Keratinocyte (primary cell): ENCODE results near the gene IRF4. TPM values are rescaled to one million over a fixed set of nuclear protein-coding genes. Genes with fewer than 3 reads are reported as not detected.

Experiments
- DNase-seq: peaks from one replicate; pipeline ENCODE4 v3.0.0-alpha.2; 2011; ENCODE audit warnings: low read depth, missing footprints, low spot score
- FAIRE-seq: peaks from 2 replicates; lab custom pipeline; 2011; peaks lifted over from hg19 to GRCh38; lab: Jason Lieb, UNC
- H2AFZ ChIP-seq: 2 replicates; pipeline ENCODE4 v1.6.0; 2012; ENCODE audit warnings: low read length, control low read depth, inconsistent platforms; ENCODE audit not compliant: control insufficient read depth
- H3K27ac ChIP-seq: 2 replicates; pipeline ENCODE4 v1.5.1; 2011; ENCODE audit warnings: low read length; ENCODE audit not compliant: control insufficient read depth, insufficient read depth
- H3K27me3 ChIP-seq: 3 replicates; pipeline ENCODE4 v1.6.0; 2011; ENCODE audit warnings: low read length; ENCODE audit not compliant: control insufficient read depth, insufficient read depth; ENCODE audit errors: extremely low read depth
- H3K36me3 ChIP-seq, 2 experiments: 2 replicates in 1 of 2; 3 replicates in 1 of 2; pipeline ENCODE4 v1.5.1; 2011; ENCODE audit warnings: low read length in 2 of 2, mild to moderate bottlenecking in 1 of 2; ENCODE audit not compliant: control insufficient read depth in 2 of 2, insufficient read depth in 2 of 2; ENCODE audit errors: extremely low read depth in 1 of 2
- H3K4me1 ChIP-seq: 3 replicates; pipeline ENCODE4 v1.5.1; 2011; ENCODE audit warnings: low read length; ENCODE audit not compliant: control insufficient read depth, insufficient read depth; ENCODE audit errors: extremely low read depth
- H3K4me2 ChIP-seq: 3 replicates; pipeline ENCODE4 v1.6.0; 2011; ENCODE audit warnings: low read depth, low read length; ENCODE audit not compliant: control insufficient read depth, insufficient read depth; ENCODE audit errors: extremely low read depth
- H3K4me3 ChIP-seq, 3 experiments: fragments of 200-600 bp in 1 of 3; sonication (generic) in 1 of 3; 2 replicates in 2 of 3; 3 replicates in 1 of 3; pipeline ENCODE4 v1.5.1; 2011 to 2016; ENCODE audit warnings: low read length in 3 of 3, mild to moderate bottlenecking in 3 of 3, control low read depth in 2 of 3, inconsistent platforms in 1 of 3, low read depth in 1 of 3, mixed read lengths in 1 of 3, mixed run types in 1 of 3, moderate library complexity in 1 of 3; ENCODE audit not compliant: control insufficient read depth in 2 of 3, insufficient read depth in 2 of 3; ENCODE audit errors: extremely low read depth in 1 of 3
- H3K79me2 ChIP-seq: 2 replicates; pipeline ENCODE4 v1.6.0; 2012; ENCODE audit warnings: low read length; ENCODE audit not compliant: control insufficient read depth, insufficient read depth
- H3K9ac ChIP-seq: 3 replicates; pipeline ENCODE4 v1.6.0; 2011; ENCODE audit warnings: low read length; ENCODE audit not compliant: control insufficient read depth, insufficient read depth; ENCODE audit errors: extremely low read depth
- H3K9me1 ChIP-seq: 3 replicates; pipeline ENCODE4 v1.6.0; 2011; ENCODE audit warnings: low read length; ENCODE audit not compliant: control insufficient read depth, insufficient read depth; ENCODE audit errors: extremely low read depth
- H3K9me3 ChIP-seq: 2 replicates; pipeline ENCODE4 v1.5.1; 2012; ENCODE audit warnings: low read depth, low read length; ENCODE audit not compliant: control insufficient read depth
- H4K20me1 ChIP-seq: 3 replicates; pipeline ENCODE4 v1.6.0; 2011; ENCODE audit warnings: low read length; ENCODE audit not compliant: control insufficient read depth, insufficient read depth; ENCODE audit errors: extremely low read depth
- EZH2 ChIP-seq: IDR thresholded peaks from one replicate; pipeline ENCODE4 v1.6.1; 2012; ENCODE audit warnings: inconsistent platforms, mild to moderate bottlenecking, low read length, moderate library complexity
- dilution Hi-C: fragments of 300-500 bp; cut with MboI; formaldehyde crosslinking; loops from one replicate; pipeline ENCODE4 v1.7.0; 2020; ENCODE audit warnings: low sequenced_read_pairs; ENCODE audit not compliant: extremely low pct_ligation_motif_present
- polyA plus RNA-seq, 5 experiments: library from polyadenylated mRNA; depleted of rRNA in 3 of 5; stranded (reverse) in 3 of 5; stranded (forward) in 1 of 5; unstranded in 1 of 5; fragments of >200 nt; gene quantifications; 1 replicate in 1 of 5; 2 replicates in 3 of 5; 3 replicates in 1 of 5; pipeline versions ENCODE4 v1.2.1 to v1.2.3, GENCODE V29; 2011 to 2012; ENCODE audit warnings: missing spikeins in 2 of 5, low read depth in 1 of 5, low replicate concordance in 1 of 5
- TF ChIP-seq, protein P1 (sequence below), 3 experiments: IDR thresholded peaks in 1 of 3; conservative IDR thresholded peaks in 1 of 3; optimal IDR thresholded peaks in 1 of 3; 2 replicates in 2 of 3; 3 replicates in 1 of 3; pipeline versions ENCODE3 to v1.5.1; 2011; ENCODE audit warnings: low read length in 3 of 3, mild to moderate bottlenecking in 3 of 3, moderate library complexity in 2 of 3, control low read depth in 1 of 3, inconsistent platforms in 1 of 3; ENCODE audit not compliant: insufficient read depth in 2 of 3; ENCODE audit errors: extremely low read depth in 1 of 3

IRF4 gene
- polyA plus RNA-seq, 1 donor (not counting 4 experiments of a cell fraction or from before 2014, with no cell fraction given) = 0.12 TPM

DNA sequence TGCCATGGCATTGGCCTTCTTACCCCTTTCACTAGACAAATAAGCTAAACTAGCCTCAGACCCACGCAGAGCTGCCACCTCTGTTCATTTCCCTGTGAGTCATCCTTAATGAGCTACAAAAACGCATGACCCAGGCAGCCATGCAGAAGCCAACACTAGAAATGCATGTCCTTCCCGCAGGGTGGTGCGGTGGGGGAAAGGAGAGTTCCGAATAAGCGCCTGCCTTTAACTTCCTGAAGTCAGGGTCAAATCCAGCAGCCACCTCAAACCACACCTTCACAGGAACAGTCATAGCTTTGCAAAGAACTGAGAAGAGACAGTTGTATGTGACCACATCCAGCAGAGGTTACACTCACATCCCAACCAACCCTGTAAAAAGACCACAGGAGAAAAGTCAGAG lies 40.4 kb downstream of the IRF4 start:
- Histone ChIP-seq H3K9me3 (no peaks in the 10 kb centered on the region), H3K9ac (no peak overlapping the region), H4K20me1 (no peaks in the 10 kb centered on the region), H3K9me1 (no peaks in the 10 kb centered on the region), H3K4me2 (no peak overlapping the region), H3K4me3 (no peak overlapping the region), H3K36me3 (no peaks in the 10 kb centered on the region), H3K27me3 (peaks cover 7% of the 10 kb centered on the region), H3K79me2 (no peaks in the 10 kb centered on the region), H3K4me1 (no peaks in the 10 kb centered on the region), H3K27ac (no peak overlapping the region), H2AFZ (no peak overlapping the region)
- TF ChIP-seq, protein P1, sequence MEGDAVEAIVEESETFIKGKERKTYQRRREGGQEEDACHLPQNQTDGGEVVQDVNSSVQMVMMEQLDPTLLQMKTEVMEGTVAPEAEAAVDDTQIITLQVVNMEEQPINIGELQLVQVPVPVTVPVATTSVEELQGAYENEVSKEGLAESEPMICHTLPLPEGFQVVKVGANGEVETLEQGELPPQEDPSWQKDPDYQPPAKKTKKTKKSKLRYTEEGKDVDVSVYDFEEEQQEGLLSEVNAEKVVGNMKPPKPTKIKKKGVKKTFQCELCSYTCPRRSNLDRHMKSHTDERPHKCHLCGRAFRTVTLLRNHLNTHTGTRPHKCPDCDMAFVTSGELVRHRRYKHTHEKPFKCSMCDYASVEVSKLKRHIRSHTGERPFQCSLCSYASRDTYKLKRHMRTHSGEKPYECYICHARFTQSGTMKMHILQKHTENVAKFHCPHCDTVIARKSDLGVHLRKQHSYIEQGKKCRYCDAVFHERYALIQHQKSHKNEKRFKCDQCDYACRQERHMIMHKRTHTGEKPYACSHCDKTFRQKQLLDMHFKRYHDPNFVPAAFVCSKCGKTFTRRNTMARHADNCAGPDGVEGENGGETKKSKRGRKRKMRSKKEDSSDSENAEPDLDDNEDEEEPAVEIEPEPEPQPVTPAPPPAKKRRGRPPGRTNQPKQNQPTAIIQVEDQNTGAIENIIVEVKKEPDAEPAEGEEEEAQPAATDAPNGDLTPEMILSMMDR (optimal IDR thresholded peaks at IDR 0.05 in 1 of 3, IDR thresholded peaks at IDR 0.05 in 1 of 3, conservative IDR thresholded peaks at IDR 0.05 in 1 of 3; ENCODE audit: extremely low read depth in 1 of 3, insufficient read depth in 2 of 3, low read length in 3 of 3) = no peak
- TF ChIP-seq EZH2 = no peak
- FAIRE-seq (no peak), DNase-seq (no peak)
- dilution Hi-C loops = no loop called here

DNA sequence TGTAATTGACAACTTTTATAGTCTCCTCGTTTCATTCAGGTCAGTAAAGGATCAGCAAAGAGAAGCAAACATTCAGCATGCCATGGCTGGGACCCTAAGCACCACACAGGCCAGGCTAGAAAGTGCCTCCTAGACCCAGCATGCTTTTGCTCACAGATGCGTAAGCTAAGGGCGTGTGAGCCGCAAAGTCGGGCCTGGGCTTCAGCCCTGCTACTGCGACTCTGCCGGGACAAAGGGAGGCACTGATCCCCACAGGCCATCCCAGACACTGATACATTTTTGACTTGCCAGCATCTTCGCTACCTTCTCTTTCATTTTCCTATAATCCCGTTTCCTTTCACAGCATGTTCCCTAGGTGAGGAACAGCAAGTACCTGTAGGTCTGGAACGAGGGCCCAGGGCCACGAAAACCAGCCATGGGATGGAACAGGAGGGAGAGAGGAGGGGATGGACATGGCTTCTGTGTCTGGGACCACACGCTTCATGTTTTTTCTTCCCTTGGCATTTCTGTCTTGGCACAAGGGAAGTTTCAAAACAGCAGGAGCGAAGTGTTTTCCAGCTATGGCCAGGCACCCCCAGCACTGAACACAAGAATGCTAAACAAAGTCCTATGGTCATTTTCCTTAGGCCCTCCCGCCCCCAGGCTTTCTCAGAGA lies 42.6 kb downstream of the IRF4 start:
- no peaks in the 10 kb centered on the region for H3K79me2 ChIP-seq
- dilution Hi-C loops = no loop called here
- H3K9ac ChIP-seq = no peak overlapping the region
- FAIRE-seq (no peak), DNase-seq (no peak)
- no peaks in the 10 kb centered on the region for H4K20me1 ChIP-seq
- H3K9me1 ChIP-seq = no peaks in the 10 kb centered on the region
- H3K4me3 ChIP-seq = no peak overlapping the region
- H3K4me2 ChIP-seq = no peak overlapping the region
- no peaks in the 10 kb centered on the region for H3K36me3 ChIP-seq
- peaks cover 12% of the 10 kb centered on the region for H3K27me3 ChIP-seq
- TF ChIP-seq, protein P1 (optimal IDR thresholded peaks at IDR 0.05 in 1 of 3, IDR thresholded peaks at IDR 0.05 in 1 of 3, conservative IDR thresholded peaks at IDR 0.05 in 1 of 3; ENCODE audit: extremely low read depth in 1 of 3, insufficient read depth in 2 of 3, low read length in 3 of 3) = no peak
- TF ChIP-seq EZH2 = no peak
- H2AFZ ChIP-seq = no peak overlapping the region
- no peaks in the 10 kb centered on the region for H3K9me3 ChIP-seq
- no peak overlapping the region for H3K27ac ChIP-seq
- no peaks in the 10 kb centered on the region for H3K4me1 ChIP-seq
